RCC 7860 (cell line): ENCODE results near the gene IL12RB2.
"Not testable (repeated sequence)": the region's sequence is repeated elsewhere in the genome, so short reads cannot be mapped to it uniquely, and the experiment has no call there.

Experiments
- DNase-seq: peaks from one replicate; pipeline ENCODE4 v3.0.0-alpha.2; 2015; ENCODE audit warnings: low spot score
- FAIRE-seq: peaks from 2 replicates; lab custom pipeline; 2012; peaks lifted over from hg19 to GRCh38; lab: Jason Lieb, UNC

Gene IL12RB2

DNA sequence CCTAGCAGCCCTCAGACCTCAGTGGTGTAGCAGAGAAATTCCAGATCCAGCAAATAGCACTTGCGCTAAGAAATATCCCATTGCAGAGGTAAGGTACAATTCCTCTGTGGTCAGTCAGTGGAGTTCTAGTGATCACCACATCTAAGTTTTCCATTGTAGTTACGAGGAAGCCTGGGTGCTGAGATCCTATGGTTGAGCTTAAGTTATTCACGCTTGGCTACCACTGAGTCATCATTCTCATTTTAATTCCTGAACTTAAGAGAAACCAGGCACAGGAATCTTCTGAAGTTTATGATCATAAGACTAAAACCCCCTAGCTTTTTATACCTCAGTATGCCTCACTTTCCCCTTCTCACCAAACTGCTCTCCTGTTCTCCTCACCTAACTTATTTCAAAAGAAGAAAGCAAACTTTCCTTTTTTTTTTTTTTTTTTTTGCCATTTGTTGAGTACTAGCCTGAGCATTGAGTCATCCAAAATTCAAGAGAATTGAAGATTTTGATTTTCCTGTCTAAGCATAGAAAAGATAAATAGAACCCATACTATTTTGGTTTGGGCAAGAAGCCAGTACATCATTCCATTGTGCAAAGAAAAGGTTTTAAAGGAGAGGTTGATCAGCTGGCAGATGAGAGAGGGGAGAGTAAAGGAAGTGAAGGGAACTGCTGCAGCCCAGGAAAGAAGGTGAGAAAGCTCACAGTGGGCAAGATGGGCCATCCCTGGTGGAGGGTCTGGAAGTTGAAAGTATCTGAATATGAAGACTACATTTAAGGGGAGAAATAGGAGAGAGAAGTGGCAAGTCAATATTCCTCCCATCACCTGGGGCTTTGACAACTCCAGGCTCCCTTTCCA is 82.6 kb downstream of the IL12RB2 start:
- FAIRE-seq (peak; percentile 98), DNase-seq (peak; percentile 94)

DNA sequence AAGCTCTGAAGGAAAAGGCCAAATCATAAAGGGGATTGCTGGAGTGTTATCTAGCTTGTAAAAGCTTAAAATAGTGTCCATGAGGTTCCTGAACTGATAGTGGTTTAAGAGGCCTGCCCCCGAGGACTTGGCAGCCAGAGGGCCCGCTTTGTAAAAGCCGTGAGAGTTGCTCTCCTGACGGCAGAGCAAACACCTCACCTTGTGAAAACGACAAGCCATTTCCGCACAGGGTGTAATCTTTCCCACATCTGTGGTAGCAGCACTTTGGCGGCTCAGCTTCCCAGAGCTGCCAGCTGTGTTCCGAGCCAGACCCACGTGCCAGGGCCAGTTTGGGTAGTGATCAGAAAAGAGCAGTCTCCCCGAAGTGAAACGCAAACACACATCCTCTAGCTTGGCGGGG is 85.6 kb downstream of the IL12RB2 start:
- DNase-seq (no peak), FAIRE-seq (no peak)

DNA sequence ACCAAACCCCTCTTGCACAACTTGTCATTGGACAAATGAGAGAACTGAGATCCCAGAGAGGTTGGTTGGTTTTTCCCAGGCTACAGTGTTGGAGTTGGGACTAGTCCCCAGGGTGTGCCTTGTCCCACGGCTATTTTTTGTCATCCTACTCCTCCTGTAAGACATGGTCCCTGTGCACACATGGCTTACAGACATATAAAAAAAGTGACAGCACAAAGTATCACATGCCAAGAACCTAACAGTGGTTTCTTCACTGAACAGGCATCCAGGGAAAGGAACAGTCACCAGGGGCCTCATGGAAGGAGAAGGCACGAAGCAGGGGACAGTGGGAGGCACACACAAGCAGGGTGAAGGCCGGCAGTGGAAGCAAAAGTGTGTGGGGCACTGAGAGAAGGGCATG is 86.1 kb downstream of the IL12RB2 start:
- DNase-seq (no peak), FAIRE-seq (no peak)

DNA sequence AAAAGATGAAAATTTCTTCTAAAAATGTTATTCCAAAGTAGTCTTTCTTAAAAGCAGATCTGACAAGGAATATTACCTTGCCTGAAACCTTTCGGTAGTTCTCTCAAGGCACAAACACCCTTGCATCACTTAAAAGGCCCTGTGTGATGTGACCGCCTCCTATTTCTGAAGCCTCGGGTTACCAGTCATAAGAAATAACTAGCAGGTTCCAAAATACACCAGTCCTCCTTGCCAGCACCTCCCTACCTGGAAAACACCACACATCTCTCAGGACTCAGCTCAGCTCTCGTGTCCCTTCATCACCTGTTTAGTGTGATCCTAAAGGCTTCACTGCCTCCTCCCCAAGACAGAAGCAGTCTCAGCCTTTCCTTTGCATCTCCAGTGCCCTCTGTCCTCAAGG is 86.9 kb downstream of the IL12RB2 start:
- no peak for DNase-seq
- no peak for FAIRE-seq

DNA sequence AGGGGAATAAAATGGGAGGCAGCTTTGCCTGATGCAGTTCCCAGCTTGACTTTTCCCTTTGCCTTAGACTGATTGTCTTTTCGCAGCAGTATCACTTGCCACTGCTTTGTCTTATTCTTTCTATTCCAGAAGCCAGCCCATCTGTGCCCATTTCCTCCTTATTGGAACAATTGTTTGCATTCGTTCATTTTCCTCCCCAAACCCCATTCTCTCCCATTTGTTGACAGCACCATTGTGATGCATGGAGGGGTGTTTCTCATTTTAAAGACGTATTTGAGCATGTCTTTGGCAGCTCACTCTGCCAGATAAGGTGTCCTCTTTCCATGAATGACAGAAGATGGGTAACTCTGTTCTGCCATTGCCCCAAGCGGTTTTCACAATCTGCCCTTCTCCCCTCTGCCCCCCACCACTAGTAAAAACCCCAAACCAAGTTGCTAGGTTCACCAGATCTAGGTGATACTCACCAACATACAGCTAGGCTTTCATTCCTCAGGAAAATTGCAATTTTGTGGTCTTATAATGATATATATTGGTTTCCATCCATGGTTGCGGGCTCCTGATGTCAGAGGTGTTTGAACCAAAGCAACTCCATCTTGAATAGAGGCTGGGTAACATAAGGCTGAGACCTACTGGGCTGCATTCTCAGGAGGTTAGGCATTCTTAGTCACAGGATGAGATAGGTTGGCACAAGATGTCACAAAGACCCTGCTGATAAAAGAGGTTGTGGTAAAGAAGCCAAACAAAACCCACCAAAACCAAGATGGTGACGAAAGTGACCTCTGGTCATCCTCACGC is 91.7 kb downstream of the IL12RB2 start:
- DNase-seq (no peak), FAIRE-seq (no peak)

GRCh38 chr1:67400029-67400786 is 92.5 kb downstream of the IL12RB2 start:
- FAIRE-seq: not testable (repeated sequence)
- peak; percentile 20 for DNase-seq

DNA sequence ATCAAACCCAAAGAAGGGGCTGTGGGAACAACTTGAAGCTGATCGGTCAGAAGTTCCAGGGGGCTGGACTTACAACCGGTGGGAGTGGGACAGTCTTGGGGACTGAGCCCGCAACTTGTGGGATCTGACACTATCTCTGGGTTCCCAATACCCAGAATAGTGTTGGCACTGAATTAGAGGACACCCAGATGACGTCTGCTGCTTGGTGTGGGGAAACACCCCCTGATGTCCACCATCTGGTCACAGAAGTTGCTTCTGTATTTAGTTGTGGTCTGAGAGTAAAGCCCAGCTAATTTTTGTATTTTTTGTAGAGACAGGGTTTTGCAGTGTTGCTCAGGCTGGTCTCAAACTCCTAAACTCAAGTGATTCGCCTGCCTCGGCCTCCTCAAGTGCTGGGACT is 93.8 kb downstream of the IL12RB2 start:
- FAIRE-seq (no peak), DNase-seq (no peak)

- DNase-seq: peak; percentile 40
- no peak for FAIRE-seq
Measured at GRCh38 chr1:67404212-67404620, 96.5 kb downstream of the IL12RB2 start.

GRCh38 chr1:67405473-67406245 is 98.0 kb downstream of the IL12RB2 start:
- DNase-seq: no peak
- FAIRE-seq: no peak

DNA sequence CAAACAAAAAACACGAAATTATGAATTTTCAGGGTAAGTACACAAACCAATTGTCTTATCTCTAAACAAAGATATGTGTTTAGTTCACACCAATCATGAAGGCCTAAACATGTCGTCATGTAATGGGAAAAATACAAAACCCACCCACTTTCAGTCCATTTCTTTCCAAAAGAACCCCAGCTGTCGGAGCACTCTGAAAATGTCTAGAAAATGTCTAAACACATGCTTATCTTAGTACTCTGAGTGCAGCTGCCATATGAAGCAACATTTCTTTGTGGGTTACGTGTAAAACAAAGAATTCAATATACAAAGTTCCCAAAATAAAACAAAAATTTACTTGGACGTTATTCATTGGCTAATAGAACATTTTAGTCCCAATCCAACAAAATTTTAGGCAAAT is 99.8 kb downstream of the IL12RB2 start:
- DNase-seq (no peak), FAIRE-seq (no peak)

DNA sequence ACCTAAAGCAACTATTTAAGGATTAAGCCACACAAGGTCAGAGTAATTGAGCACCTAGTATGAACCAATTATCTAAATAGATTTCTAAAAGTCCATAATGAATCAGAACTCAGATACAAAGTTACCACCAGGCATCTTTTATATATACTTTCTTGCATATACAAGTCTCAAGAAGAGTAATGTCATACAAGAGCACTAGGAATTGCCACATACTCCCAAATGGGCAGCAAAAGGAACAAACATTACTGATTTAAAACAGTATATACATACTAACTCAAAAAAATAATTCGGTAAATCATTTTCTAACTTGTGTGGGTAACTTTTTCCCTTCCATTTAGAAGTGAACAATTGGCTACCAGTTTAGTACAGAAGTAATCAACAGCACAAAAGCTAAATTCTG is 100.5 kb downstream of the IL12RB2 start:
- FAIRE-seq: no peak
- no peak for DNase-seq

DNA sequence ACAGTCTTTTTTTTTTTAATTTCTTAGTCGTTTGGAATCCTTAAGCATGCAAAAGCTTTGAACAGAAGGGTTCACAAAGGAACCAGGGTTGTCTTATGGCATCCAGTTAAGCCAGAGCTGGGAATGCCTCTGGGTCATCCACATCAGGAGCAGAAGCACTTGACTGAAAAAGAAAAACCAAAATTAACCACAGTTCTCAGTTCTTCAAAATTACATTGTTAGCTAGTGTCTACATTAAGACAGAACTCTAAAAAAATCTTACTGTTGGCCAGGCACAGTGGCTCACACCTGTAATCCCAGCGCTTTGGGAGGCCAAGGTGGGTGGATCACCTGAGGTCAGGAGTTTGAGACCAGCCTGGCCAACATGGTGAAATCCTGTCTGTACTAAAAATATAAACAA is 105.4 kb downstream of the IL12RB2 start:
- not testable (repeated sequence) for FAIRE-seq, DNase-seq

- no peak for FAIRE-seq
- DNase-seq: no peak
Measured at GRCh38 chr1:67414574-67414973, 106.9 kb downstream of the IL12RB2 start.

- DNase-seq: no peak
- FAIRE-seq: no peak
Measured at GRCh38 chr1:67415041-67415440, 107.4 kb downstream of the IL12RB2 start.

DNA sequence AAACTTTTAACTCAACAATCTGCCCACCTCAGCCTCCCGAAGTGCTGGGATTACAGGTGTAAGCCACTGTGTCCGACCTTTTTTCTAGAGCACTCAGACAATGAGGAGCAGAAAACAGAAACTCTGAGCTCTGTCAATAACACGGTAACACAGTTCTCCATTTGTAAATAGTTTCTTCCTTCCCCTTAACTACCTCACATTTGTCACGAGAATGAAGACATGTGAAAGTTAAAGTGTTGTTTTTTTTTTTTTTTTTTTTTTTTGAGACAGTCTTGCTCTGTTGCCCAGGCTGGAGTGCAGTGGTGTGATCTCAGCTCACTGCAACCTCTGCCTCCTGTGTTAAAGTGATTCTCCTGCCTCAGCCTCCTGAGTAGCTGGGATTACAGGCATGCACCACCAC is 110.1 kb downstream of the IL12RB2 start:
- FAIRE-seq, DNase-seq: not testable (repeated sequence)

DNA sequence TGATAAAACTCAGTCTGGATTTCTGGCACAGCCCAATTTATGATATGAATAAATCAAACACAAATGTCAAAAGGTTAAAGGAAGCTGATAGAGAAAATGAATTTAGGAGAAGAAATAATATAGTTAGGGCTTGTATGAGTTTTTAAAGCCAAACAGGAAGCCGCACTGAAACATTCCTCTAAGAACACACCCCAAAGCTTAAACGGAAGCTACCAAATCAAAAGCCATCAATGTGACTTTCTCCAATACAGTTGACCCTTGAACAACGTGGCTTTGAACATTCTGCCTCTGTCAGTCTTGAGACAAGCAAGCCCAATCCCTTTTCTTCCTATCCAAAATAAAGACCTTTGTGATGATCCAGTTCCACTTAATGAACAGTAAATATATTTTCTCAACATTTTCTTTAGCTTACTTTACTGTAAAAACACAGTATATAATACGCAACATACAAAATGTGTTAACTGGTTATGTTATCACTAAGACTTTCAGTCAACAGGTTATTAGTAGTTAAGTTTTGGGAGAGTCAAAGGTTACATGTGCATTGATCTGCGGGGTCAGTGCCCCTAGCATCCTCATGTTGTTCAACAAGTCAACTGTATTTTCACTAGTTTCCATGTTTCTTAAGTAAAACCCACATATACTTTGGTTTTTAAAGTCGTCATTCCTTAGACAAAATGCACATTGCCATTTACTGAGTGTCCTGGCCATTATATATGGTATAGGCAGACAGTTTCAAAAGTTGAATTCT is 111.3 kb downstream of the IL12RB2 start:
- no peak for FAIRE-seq
- no peak for DNase-seq

- FAIRE-seq: no peak
Measured at GRCh38 chr1:67420835-67421492, 113.3 kb downstream of the IL12RB2 start.

DNA sequence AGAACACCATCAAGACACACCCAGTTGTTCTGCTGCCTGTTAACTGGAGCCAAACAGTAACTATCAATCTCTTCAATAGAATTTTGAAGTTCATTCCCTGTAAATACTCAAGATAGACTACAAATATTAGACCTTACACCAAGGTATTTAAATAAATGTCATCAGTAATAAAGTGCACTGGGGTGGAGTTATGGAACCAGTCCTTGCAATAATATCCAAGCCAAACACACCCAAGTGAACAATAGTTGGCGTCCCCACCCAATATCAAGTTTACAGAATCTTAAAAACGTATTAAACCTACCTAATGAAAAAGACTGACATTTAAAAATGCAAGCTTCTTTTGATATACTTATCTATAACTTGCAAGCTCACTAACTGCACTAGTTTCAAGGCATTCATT is 119.8 kb downstream of the IL12RB2 start:
- DNase-seq (no peak), FAIRE-seq (no peak)

More at GRCh38 chr1:67420835-67421492, 113.3 kb downstream of the IL12RB2 start:
- no peak for DNase-seq

DNA sequence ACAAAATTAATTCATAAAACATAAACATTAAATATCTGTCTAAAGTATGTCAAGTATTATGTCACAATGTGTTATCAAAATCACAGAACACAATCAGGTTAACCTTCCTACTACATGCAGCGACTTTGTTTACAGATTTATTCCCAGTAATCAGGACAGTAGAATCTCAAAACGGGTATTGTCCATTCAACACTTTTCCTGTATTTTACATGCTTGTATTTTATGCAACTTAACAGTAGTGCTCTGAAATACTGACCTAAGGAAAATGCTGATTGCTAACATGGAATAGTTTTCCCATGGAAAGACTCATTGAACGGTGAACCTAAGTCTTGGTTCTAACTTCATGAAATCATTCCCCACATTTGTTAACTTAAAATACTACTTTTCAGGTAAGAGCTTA is 120.3 kb downstream of the IL12RB2 start:
- FAIRE-seq (no peak), DNase-seq (no peak)
